HepG2 (cell line): ENCODE results near the gene GRIK2. TPM values are rescaled to one million over a fixed set of nuclear protein-coding genes. Genes with fewer than 3 reads are reported as not detected.

Experiments
- HNF4A ChIP-seq: sonication (generic); formaldehyde crosslinking; IDR thresholded peaks from 2 replicates; pipeline ENCODE4 v1.4.0; 2020; ENCODE audit warnings: missing genetic modification reagents
- NFRKB ChIP-seq: fragments of 450-650 bp; IDR thresholded peaks from 2 replicates; pipeline ENCODE4 v1.6.1; 2017
- ZBTB42 ChIP-seq: sonication (generic); formaldehyde crosslinking; IDR thresholded peaks from 2 replicates; pipeline ENCODE4 v1.5.0; 2020; ENCODE audit warnings: mild to moderate bottlenecking, missing genetic modification reagents
- polyA plus RNA-seq, 8 experiments: library from polyadenylated mRNA; depleted of rRNA in 3 of 8; stranded (reverse) in 7 of 8; unstranded in 1 of 8; fragments of >200 nt; fragmentation: Illumina TruSeq in 4 of 8; extraction: Trizol in 4 of 8; gene quantifications; 2 replicates each; pipeline versions ENCODE4 v1.2.1 to v1.2.3, GENCODE V29; 2011 to 2016; ENCODE audit warnings: low read depth in 4 of 8, missing spikeins in 1 of 8, mixed read lengths in 1 of 8; ENCODE audit not compliant: insufficient read depth in 1 of 8
- total RNA-seq, 5 experiments: library from RNA; depleted of rRNA; stranded (reverse); fragments of >200 nt; fragmentation: Illumina TruSeq; extraction: Trizol; gene quantifications; 2 replicates each; pipeline ENCODE4 v1.2.3, GENCODE V29; 2016; ENCODE audit warnings: low read depth in 1 of 5
- TF ChIP-seq, protein P1 (sequence below): sonication (generic); formaldehyde crosslinking; IDR thresholded peaks from 2 replicates; pipeline ENCODE4 v1.4.0; 2020; ENCODE audit warnings: missing genetic modification reagents
- TF ChIP-seq, protein P2 (sequence below): sonication (generic); formaldehyde crosslinking; IDR thresholded peaks from 2 replicates; pipeline ENCODE4 v1.4.0; 2020; ENCODE audit warnings: mild to moderate bottlenecking, missing genetic modification reagents
- TF ChIP-seq, protein P3 (sequence below): sonication (generic); formaldehyde crosslinking; IDR thresholded peaks from 2 replicates; pipeline ENCODE4 v1.4.0; 2020; ENCODE audit warnings: mild to moderate bottlenecking, missing genetic modification reagents
- TF ChIP-seq, protein P4 (sequence below): sonication (generic); formaldehyde crosslinking; IDR thresholded peaks from 2 replicates; pipeline ENCODE4 v1.8.0; 2022; ENCODE audit warnings: low read depth, missing genetic modification reagents

GRIK2 gene
- total and polyA plus RNA-seq, 2 of the 13 experiments (the other 11 are each of a cell fraction or from before 2014, with no cell fraction given), result not detected

DNA sequence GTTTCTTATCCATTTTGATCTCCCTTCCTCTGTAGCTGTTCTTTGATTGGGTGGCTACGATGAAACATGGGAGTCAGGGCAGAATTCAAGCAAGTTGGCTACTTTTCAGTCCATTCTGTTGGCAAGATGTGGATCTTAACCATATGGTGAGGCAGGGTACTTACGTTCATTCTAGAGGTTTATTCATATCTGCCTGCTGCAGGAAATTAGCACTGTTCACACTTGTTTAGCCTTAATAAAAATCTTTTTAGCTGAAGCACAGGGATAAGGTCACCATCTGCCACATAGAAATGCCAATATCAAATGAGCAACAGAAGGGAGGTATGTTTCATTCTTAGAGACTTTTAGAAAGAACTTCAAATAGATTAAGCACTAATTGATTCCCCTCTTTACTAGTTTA, 83.9 kb downstream of the GRIK2 start (continued):
- TF ChIP-seq, protein P1, sequence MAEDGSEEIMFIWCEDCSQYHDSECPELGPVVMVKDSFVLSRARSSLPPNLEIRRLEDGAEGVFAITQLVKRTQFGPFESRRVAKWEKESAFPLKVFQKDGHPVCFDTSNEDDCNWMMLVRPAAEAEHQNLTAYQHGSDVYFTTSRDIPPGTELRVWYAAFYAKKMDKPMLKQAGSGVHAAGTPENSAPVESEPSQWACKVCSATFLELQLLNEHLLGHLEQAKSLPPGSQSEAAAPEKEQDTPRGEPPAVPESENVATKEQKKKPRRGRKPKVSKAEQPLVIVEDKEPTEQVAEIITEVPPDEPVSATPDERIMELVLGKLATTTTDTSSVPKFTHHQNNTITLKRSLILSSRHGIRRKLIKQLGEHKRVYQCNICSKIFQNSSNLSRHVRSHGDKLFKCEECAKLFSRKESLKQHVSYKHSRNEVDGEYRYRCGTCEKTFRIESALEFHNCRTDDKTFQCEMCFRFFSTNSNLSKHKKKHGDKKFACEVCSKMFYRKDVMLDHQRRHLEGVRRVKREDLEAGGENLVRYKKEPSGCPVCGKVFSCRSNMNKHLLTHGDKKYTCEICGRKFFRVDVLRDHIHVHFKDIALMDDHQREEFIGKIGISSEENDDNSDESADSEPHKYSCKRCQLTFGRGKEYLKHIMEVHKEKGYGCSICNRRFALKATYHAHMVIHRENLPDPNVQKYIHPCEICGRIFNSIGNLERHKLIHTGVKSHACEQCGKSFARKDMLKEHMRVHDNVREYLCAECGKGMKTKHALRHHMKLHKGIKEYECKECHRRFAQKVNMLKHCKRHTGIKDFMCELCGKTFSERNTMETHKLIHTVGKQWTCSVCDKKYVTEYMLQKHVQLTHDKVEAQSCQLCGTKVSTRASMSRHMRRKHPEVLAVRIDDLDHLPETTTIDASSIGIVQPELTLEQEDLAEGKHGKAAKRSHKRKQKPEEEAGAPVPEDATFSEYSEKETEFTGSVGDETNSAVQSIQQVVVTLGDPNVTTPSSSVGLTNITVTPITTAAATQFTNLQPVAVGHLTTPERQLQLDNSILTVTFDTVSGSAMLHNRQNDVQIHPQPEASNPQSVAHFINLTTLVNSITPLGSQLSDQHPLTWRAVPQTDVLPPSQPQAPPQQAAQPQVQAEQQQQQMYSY (CRISPR knock-in tag), result no peak
- TF ChIP-seq, protein P2, sequence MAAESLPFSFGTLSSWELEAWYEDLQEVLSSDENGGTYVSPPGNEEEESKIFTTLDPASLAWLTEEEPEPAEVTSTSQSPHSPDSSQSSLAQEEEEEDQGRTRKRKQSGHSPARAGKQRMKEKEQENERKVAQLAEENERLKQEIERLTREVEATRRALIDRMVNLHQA (CRISPR knock-in tag), result no peak
- TF ChIP-seq, protein P3, sequence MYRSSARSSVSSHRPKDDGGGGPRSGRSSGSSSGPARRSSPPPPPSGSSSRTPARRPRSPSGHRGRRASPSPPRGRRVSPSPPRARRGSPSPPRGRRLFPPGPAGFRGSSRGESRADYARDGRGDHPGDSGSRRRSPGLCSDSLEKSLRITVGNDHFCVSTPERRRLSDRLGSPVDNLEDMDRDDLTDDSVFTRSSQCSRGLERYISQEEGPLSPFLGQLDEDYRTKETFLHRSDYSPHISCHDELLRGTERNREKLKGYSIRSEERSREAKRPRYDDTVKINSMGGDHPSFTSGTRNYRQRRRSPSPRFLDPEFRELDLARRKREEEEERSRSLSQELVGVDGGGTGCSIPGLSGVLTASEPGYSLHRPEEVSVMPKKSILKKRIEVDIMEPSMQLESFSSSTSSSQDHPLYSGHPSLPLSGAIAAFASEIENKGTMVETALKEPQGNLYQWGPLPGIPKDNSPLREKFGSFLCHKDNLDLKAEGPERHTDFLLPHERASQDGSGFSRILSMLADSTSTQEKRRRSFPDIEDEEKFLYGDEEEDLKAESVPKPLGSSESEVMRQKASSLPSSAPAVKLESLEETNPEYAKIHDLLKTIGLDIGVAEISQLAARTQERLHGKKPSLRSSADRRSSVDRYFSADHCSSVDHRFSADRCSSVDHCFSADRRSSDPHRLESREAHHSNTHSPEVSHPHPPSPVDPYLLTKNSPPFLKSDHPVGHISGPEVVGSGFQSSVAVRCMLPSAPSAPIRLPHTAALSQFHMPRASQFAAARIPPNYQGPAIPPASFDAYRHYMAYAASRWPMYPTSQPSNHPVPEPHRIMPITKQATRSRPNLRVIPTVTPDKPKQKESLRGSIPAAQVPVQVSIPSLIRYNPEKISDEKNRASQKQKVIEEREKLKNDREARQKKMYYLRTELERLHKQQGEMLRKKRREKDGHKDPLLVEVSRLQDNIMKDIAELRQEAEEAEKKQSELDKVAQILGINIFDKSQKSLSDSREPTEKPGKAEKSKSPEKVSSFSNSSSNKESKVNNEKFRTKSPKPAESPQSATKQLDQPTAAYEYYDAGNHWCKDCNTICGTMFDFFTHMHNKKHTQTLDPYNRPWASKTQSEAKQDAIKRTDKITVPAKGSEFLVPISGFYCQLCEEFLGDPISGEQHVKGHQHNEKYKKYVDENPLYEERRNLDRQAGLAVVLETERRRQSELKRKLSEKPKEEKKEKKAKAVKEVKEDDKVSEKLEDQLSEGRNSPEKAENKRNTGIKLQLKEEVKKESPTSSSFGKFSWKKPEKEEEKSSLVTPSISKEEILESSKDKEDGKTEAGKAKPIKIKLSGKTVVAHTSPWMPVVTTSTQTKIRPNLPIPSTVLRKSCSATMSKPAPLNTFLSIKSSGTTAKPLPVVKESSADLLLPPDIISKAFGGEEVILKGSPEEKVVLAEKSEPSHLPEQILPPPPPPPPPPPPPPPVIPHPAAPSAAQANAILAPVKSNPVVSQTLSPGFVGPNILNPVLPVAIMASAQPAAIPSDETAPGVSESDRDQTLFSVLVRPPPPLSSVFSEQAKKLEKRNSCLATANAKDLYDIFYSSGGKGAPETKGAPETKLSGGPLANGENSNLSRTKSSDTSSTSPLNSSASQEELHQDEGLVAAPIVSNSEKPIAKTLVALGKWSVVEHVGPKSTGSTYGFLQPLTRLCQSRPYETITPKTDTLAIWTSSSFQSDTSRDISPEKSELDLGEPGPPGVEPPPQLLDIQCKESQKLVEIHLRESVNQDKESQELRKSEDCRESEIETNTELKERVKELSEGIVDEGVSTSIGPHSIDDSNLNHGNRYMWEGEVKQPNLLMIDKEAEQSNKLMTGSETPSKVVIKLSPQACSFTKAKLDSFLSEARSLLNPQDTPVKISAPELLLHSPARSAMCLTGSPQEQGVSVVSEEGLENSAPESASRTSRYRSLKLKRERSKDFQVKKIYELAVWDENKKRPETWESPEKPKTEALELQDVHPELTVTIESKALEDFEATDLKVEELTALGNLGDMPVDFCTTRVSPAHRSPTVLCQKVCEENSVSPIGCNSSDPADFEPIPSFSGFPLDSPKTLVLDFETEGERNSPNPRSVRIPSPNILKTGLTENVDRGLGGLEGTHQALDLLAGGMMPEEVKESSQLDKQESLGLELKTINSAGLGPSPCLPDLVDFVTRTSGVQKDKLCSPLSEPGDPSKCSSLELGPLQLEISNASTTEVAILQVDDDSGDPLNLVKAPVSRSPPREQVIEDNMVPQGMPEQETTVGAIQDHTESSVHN (CRISPR knock-in tag), result no peak
- TF ChIP-seq NFRKB (no peak), HNF4A (CRISPR knock-in tag) (no peak), ZBTB42 (no peak)
- TF ChIP-seq, protein P4, sequence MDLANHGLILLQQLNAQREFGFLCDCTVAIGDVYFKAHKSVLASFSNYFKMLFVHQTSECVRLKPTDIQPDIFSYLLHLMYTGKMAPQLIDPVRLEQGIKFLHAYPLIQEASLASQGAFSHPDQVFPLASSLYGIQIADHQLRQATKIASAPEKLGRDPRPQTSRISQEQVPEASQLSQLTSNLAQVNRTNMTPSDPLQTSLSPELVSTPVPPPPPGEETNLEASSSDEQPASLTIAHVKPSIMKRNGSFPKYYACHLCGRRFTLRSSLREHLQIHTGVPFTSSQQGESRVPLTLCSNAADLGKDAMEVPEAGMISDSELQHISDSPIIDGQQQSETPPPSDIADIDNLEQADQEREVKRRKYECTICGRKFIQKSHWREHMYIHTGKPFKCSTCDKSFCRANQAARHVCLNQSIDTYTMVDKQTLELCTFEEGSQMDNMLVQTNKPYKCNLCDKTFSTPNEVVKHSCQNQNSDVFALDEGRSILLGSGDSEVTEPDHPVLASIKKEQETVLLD, result no peak
- TF ChIP-seq, all 625 proteins: peak for 0
